AG04450 (cell line): Measurements from ENCODE around the gene GRID1. TPM values are rescaled to one million over a fixed set of nuclear protein-coding genes. Genes with fewer than 3 reads are reported as not detected.

ENCODE experiments used
- CTCF ChIA-PET: fragments of 300-600, 350-600 bp; formaldehyde crosslinking; extraction: SDS; loops from one replicate; lab custom pipeline; 2022; ENCODE audit warnings: antibody characterized with exemption, inconsistent platforms; lab: Charles Lee
- POLR2A ChIA-PET: fragments of 350-600 bp; formaldehyde crosslinking; extraction: SDS; loops from one replicate; lab custom pipeline; 2021; ENCODE audit warnings: antibody characterized with exemption, inconsistent platforms; lab: Yijun Ruan, JAX
- DNase-seq: peaks from one replicate; pipeline ENCODE4 v3.0.0-alpha.2; 2011; ENCODE audit warnings: low read depth, low spot score
- H3K27ac ChIP-seq: one replicate; pipeline ENCODE4 v1.5.1; 2012; ENCODE audit warnings: low read depth, low read length, control low read depth
- H3K27me3 ChIP-seq: one replicate; pipeline ENCODE4 v1.6.0; 2012; ENCODE audit warnings: low read length; ENCODE audit not compliant: control insufficient read depth, insufficient read depth
- H3K4me3 ChIP-seq: 2 replicates; pipeline ENCODE4 v1.5.1; 2011; ENCODE audit warnings: mild to moderate bottlenecking, low read depth, low read length, control low read depth
- H3K9me3 ChIP-seq: 2 replicates; pipeline ENCODE4 v1.5.1; 2012; ENCODE audit warnings: low read length; ENCODE audit not compliant: control insufficient read depth, insufficient read depth
- polyA plus RNA-seq: library from polyadenylated mRNA; depleted of rRNA; stranded (reverse); fragments of >200 nt; gene quantifications from 2 replicates; pipeline ENCODE4 v1.2.3, GENCODE V29; 2011
- TF ChIP-seq, protein P1 (sequence below): IDR thresholded peaks from 2 replicates; pipeline ENCODE4 v1.5.1; 2011; ENCODE audit warnings: low read depth, low read length, control low read depth, inconsistent platforms

GRID1 gene
- polyA plus RNA-seq, 1 experiment, result not detected

DNA sequence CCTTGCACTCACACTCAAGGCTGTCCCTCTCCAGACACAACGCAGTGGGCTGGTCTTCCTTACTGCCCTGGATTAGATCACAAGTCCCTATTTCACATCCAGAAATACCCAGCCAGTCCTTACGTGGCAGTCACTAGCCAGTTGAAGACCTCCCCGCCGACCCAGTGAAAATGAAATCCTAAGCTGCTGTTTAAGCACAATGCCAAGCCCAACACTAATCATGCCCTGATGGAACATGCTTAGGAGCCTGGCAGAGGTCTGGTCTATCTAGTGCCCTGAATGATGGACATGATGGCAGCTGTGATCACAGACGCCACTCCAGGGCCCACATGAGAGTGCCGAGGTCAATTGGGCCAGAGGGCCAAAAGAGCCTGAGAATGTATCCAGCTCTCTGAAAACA is 389.0 kb downstream of the GRID1 start:
- CTCF ChIA-PET, result no interaction called here
- POLR2A ChIA-PET, result no interaction called here
- no peak overlapping the region for H3K4me3 ChIP-seq
- no peak for DNase-seq
- no peak overlapping the region for H3K27ac ChIP-seq
- TF ChIP-seq, protein P1, sequence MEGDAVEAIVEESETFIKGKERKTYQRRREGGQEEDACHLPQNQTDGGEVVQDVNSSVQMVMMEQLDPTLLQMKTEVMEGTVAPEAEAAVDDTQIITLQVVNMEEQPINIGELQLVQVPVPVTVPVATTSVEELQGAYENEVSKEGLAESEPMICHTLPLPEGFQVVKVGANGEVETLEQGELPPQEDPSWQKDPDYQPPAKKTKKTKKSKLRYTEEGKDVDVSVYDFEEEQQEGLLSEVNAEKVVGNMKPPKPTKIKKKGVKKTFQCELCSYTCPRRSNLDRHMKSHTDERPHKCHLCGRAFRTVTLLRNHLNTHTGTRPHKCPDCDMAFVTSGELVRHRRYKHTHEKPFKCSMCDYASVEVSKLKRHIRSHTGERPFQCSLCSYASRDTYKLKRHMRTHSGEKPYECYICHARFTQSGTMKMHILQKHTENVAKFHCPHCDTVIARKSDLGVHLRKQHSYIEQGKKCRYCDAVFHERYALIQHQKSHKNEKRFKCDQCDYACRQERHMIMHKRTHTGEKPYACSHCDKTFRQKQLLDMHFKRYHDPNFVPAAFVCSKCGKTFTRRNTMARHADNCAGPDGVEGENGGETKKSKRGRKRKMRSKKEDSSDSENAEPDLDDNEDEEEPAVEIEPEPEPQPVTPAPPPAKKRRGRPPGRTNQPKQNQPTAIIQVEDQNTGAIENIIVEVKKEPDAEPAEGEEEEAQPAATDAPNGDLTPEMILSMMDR, result no peak
- H3K9me3 ChIP-seq, result peaks cover 34% of the 10 kb centered on the region
- no peaks in the 10 kb centered on the region for H3K27me3 ChIP-seq

DNA sequence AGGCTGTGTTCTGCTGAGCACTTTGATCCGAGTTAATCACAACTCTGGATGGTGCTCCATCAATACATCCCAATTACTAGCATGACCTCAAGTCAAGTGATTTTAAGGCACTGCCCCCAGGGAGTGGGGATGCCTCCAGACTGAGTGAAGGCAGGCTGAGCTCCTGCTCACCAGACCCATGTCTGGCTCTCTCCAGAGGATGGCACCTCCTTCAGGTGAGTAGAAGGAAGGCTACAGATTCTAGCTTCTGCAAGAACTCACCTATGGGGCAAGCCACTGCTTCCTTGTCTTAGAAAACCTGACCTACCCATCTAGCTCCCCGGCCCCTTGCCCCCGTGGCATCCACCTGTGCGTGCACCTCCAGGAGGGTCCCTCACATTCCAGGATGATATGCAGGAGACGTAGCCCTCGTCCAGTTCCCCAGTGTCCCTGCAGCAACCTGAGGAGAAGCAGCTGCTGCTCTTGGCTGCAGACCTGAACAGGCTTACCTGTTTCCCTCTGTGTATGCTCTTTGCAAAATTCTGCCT is 390.3 kb downstream of the GRID1 start:
- POLR2A ChIA-PET, result no interaction called here
- CTCF ChIA-PET, result no interaction called here
- no peaks in the 10 kb centered on the region for H3K27me3 ChIP-seq
- TF ChIP-seq, protein P1, result no peak
- DNase-seq, result no peak
- H3K9me3 ChIP-seq, result peaks cover 28% of the 10 kb centered on the region
- no peak overlapping the region for H3K4me3 ChIP-seq
- no peak overlapping the region for H3K27ac ChIP-seq

DNA sequence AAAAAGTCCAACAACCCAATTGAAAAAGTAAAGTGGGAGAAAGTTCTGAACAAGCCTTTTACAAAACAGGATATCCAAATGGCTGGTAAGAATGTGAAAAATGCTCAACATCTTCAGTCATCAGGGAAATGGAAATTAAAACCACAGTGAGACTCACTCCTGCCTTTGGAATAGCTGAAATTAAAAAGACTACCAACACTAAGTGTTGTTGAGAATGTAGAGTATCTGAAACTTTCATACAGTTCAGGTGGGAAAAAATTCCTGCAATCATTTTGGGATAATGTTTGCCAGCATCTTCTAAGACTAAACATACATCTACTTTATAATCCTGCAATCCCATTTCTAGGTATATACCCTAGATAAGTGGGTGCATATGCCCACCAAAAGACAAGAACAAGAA is 395.1 kb downstream of the GRID1 start:
- Histone ChIP-seq H3K9me3 (peaks cover 11% of the 10 kb centered on the region), H3K4me3 (no peak overlapping the region), H3K27ac (no peak overlapping the region), H3K27me3 (no peaks in the 10 kb centered on the region)
- DNase-seq, result no peak
- ChIA-PET POLR2A (interaction anchor here (0.5 kb wide), 1 partner anchor 115 kb away, joined by 3 read pairs; no protein-coding TSS in a partner anchor), CTCF (no interaction called here)
- TF ChIP-seq, protein P1, result no peak

DNA sequence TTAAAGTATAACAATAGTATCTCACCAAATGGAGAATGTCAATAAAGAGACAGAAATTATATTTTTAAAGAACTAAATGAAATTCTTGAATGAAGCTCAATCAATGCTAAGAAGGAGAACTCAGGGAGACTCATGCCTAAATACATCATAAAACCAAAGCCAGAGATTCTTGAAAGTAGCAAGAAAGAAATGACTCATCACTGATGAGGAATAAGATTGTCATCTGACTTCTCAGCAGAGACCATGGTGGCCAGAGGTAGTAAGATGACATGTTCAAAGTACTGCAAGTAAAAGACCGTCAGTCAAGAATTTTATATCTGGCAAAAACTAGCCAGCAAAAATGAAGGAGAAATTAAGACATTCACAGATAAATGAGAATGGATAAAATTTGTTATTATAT is 399.0 kb downstream of the GRID1 start:
- no peak overlapping the region for H3K4me3 ChIP-seq
- no peaks in the 10 kb centered on the region for H3K27me3 ChIP-seq
- peaks cover 7% of the 10 kb centered on the region for H3K9me3 ChIP-seq
- no peak overlapping the region for H3K27ac ChIP-seq
- DNase-seq, result no peak
- TF ChIP-seq, protein P1, result no peak
- ChIA-PET POLR2A (no interaction called here), CTCF (no interaction called here)

DNA sequence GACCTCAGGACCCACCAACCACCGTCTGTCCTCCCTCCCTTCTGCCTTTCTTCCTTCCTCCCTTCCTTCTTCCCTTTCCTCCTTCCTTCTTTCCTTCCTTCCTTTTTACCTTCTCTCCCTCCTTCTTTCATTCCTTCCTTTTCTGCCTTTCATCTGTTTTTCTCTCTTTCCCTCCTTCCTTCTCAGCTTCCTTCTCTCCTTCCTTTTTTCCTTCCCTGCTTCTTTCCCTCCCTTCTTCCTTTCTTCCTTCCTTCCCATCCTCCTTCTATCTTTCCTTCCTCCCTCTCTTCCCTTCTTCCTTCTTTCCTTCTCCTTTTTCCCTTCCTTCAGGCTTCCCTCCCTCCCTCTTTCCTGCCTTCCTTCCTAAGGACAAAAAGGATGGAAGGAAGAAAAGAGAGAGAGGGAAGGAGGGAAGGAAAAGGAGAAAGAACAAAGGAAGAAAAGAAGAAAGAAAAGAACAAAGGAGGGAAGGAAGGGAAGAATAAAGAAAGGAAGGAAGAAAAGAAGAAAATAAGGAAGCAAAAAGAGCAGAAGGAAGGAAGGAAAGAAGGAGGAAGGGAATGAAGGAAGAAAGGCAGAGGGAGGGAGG is 405.0 kb downstream of the GRID1 start:
- TF ChIP-seq, protein P1, result no peak
- Histone ChIP-seq H3K4me3 (no peak overlapping the region), H3K9me3 (peaks cover 43% of the 10 kb centered on the region), H3K27me3 (no peaks in the 10 kb centered on the region), H3K27ac (no peak overlapping the region)
- POLR2A ChIA-PET, result no interaction called here
- CTCF ChIA-PET, result no interaction called here
- DNase-seq, result no peak
